Activated CD4-positive, CD25-positive, alpha-beta regulatory T cell treated with anti-CD3 and anti-CD28 coated beads, Interleukin-2, amount 50 U/mL, for 16 hours (primary cell): ENCODE measurements around the gene BCCIP.

Experiments
- DNase-seq: peaks from one replicate; pipeline ENCODE4 v3.0.0-alpha.2; 2020; ENCODE audit warnings: low read depth, low spot score

Gene BCCIP

DNA sequence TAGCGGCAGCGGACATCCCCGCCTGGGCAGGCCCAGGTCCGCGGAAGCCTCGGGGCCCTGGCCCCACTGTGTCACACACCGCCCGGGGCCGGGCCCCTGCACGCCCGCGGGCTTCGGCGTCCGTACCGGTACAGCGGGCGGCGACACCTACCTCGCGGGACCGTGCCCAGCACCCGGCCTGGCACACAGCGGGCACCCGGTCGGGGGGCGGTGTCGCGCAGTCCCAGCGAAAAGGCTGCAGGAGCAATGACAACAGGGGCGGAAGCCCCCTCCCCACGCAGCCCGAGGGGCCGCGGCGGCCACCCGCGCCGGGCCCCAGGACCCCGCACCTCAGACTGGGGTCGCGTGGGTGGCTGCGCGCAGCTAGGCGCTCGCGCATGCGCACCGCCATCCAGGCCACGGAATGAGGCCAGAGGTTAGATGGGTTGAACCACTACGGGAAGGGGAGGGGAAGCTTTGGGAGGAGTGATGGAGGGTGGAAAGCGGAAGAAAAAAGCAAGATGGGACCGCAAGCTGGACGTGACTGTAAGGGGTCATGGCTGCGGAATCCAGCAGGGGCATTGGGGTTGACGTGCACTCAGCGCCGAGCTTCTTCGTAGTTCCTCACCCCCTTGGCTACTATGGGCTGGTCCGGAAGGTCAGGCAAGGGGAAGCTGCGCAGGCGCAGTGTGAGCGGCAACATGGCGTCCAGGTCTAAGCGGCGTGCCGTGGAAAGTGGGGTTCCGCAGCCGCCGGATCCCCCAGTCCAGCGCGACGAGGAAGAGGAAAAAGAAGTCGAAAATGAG is at the start of gene BCCIP, which contains the start of gene UROS:
Gene BCCIP, plus strand, starts transcription at position 669 of the 785 bp plus-strand sequence. Its CDS starts 12 bp downstream, at position 681.
Gene UROS, minus strand, starts transcription at position 381 of the 785 bp plus-strand sequence. CDS start 6,759 bp downstream, outside the sequence.
- DNase-seq, result peak; percentile 83

DNA sequence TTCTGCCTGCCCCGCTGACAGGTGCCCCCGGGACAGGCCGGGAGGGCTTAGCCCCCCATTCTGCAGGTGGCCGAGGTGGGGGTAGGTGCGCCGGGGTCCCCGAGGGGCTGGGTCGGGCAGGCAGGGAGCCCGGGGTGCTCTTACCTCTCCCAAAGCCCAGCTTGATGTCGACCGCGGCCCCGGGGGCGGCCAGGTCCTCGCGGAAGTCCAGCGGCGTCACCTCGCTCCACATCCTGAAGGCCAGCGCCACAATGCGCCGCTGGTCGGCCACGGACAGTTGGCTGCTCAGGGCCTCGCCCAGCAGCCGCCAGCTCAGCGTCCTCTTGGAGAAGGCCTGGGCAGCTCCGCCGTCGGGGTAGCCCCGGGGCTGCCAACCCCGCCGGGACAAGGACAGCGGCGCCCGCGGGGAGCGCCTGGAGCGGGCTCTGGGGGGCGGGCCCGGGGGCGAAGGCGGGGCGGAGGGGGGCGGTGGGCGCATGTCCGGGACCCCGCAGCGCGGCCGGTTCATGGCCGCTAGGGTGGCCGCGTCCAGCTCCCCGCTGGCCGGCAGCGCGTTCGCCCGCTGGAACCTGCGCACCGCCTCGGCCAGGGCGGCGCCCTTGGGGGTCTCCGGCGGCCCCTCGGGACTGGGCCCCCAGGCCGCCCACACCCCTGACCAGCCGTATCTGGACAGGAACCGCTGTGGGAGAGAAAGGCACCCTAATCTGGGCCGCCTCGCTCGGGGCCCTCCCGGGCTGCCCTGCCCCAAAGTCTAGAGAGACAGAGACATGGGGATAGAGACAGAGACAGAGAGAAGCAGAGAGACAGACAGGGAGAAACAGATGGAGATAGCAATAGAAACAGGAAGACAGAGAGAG is 49.4 kb upstream of the BCCIP start:
- DNase-seq, result no peak

DNA sequence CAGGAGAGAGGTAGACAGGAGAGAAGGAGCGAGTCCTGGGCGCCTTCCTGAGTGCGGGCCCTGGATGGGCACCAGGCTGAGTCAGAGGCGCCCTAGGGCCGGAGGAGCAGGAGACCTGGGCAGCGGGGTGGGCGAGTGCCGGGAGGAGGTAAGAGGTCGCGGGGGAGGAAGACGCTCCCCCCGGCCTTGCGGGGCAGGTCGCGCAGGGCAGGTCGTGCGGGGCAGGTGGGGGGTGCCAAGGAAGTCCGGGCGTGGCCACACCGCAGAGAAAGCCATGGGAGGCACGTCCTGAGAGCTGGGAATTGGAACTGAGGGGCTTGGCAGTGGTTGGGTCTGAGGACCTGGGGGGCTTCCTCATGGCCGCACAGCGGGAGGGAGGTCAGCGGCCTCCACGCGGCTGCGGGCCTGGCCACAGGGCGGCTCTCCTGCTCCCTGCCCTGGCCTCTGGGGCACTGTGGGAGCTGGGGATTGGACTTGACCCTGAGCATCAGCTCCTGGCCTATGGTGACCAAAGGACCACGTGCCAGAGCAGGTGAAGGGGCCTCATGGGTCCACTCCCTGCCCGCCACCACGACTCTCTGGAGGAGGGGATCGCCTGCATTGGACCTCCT is 48.7 kb upstream of the BCCIP start:
- DNase-seq, result no peak

DNA sequence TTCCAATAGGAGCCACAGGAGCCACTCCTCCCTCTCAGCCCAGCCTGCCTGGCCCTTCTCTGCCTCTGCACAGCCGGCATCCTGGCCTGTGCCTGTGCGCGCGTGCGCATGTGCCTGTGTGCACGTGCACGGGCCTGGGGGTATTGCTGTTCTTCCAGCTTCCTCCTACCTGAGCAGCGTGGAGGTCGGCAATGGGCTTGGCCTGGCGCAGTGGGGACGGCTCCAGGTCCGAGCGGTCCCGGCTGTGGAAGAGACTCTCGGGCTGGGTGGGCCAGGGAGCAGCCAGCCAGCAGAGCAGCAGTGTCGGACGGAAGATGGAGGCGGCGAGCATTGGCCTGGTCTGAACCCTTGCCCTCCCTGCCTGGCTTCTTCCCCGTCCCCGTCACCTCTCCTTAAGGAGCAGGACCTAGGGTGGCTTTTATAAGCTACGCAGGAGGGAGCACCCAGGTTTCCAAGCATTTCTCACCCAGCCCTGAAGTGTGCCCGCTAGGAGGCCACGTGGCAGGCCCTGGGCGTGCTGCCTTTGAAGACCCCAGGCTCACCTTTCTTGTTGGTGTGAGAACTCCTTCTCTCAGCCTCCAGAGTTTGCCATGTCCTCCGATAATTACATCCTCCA is 47.7 kb upstream of the BCCIP start, which contains the start of gene MMP21:
Gene MMP21, minus strand, starts transcription at position 331 of the 616 bp plus-strand sequence. Its CDS starts 0 bp downstream, at position 331.
- DNase-seq, result no peak

DNA sequence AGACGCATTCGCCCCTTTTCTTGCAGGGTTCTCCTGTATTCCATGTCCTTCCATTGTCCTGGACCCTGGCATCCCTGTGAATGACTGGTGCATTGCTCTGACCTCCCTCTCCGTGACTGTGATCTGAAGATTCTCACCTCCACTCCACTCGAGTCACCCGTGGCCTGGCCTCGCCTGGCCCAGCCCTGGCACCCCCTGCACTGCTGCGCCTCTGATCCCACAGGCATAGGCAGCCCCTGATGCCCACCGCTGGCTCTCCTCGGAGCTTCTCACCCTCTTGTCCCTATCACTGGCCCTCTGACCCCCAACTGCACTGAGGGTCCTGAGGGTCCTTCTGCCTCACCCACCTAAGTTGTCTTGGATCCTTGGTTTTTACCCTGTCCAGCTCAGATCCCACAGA is 45.5 kb upstream of the BCCIP start:
- no peak for DNase-seq

DNA sequence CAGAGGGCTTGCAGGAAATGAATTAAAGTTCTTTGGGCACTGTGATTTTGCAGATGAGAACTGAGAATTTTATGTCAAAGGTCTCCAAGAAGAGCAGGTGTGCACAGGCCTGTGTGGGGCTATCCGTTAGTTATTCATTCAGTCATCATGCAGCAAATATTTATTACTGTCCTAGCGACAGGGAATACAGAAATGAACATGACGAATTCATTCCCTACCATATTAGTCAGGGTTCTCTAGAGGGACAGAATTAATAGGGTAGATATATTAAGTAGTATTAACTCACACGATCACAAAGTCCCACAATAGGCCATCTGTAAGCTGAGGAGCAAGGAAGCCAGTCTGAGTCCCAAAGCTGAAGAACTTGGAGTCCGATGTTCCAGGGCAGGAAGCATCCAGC is 44.8 kb upstream of the BCCIP start:
- no peak for DNase-seq

DNA sequence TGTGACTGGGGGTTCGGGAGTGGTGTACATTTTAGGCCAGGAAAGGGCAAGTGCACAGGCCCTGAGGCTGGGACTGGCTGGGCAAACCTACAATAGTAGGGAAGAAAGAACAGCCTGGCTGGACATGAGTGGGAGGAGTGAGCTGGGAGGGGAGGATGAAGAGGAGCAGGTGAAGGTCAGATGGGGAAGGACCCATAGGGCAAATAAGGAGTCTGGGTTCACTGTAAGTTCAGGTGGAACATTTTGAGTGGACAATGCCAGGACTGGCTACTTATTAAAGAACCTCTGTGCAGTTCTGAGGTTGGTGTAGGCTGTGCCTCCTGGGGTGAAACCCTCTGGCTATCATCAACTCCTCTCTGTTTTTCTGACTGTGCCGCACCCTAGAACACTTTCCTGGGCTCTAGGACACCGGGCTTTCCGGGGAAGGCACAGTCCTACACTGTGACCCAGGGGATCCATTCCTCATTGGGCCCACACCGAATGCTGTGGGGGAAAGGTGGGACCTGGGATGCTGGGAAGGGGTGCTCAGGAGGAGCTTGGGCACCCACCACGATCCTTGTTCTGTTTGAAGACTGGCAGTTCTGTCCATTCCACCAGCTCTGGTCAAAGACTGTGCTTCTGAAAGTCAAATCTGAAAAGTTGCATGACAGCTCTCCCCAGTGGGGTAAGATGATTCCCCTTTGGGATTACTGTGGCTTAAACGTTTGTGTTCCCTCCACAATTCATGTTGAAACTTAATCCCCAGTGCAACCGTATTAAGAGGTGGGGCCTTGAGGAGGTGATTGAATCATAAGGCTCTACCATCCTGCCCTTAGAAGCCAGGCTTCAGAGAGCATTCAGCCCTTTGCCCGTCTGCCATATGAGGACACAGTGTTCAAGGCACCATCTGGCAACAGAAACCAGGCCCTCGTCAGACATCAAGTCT is 43.7 kb upstream of the BCCIP start:
- no peak for DNase-seq

DNA sequence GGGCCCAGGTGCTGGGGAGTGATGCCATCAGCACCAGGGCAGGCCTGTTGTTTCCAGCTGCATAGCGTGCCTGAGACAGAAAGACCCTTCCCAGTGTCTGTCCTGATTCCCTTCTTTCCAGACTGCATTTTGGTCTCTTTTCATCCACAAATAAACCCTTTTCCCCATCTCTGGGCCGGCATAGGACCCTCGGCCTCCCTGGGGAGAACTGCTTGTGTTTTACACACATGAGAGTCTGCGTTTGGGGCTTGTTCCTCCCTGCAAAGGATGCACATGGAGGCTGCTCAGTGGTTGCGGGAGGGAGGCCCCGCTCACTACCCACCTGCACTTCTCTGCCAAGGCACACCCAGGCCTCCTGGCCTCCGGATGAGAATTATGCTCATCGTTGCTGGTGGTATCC is 42.0 kb upstream of the BCCIP start:
- no peak for DNase-seq

DNA sequence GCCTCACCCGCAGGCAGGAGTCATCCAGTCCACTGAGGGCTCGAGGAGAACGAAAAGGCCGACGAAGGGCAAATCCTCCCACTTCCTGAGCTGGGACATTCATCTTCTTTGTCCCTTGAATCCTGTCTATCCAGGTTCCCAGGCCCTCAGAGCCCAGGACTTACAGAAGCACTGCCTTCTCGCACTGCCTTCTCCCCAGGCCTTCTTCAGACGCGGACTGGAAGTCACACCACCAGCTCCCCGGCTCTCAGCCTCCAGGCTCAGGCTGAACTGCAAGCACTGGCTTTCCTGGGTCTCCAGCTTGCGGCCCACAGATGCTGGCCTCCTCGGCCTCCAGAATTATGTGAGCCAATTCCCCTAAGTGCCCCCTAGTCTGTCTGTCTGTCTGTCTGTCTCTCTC is 41.3 kb upstream of the BCCIP start:
- DNase-seq, result no peak

DNA sequence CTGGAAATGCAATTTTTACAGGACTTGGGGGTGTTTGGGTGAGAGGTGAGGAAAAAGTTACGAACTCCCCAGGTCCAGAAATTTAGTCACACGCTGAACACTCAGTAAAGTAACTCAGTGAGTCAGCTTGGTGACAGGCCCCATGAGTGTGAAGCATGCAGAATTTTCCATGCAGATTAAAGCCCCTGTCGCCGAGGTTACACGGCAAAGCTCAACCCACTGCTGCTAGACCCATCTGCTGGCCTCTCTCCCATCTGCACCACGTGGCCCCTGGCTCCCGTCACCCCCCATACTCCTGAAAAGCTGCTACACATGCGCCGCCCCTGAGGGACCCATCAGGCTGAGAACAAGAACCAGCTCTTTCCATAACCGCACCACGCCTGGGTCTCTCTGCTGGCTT is 40.7 kb upstream of the BCCIP start:
- DNase-seq, result no peak

DNA sequence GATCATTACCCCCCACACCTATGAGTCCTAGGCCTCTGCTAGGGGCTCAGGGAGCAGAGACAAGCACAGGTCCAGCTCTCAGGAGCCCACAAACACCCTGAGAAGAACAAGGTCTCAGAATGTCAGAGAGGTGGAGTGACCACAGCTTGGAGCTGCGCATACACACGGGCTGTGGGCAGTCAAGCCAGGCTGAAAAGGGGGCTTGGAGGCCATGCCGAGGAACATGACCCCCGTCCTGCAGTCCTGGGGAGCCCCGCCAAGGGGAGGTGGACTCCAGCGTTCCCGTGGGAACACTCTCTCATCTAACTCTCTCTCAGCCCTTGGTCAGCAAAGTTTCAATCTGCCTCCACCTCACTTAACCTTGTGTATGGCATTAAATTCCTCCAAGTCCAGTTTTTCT is 39.9 kb upstream of the BCCIP start:
- DNase-seq, result no peak

DNA sequence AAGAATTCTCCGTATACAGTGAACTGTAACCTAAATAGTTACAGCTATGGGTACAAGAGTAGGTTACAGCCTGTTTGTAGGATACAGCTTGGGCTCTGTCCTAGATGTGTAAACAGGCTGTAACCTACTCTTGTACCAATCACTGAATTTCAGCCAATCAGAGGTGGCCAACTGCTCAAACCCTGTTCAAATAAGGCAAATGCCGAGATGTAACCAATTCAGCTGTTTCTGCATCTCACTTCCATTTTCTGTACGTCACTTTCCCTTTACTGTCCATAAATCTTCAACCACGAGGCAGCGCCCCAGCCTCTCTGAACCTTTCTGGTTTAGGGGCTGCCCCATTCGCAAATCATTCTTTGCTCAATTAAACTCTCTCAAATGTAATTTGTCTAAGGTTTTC is 39.4 kb upstream of the BCCIP start:
- no peak for DNase-seq

DNA sequence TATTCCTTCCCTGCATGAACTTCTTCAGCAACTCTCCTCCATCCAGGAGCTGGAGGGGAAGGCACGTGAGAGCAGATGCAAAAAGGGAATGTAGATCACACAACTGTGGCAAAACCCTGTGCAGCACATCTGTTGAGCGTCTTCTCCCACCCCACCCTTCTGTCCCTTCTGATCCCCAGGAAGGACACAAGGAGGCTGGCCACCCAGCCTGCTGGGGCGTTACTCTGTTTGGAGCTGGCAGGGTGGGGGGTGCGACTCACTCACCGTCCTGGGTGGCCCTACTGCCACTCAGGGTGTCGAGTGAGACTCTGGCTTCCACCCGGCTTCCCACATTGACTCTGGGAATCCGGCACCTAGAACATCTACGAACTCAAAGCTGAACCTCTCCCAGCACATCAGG is 37.6 kb upstream of the BCCIP start:
- DNase-seq, result no peak

DNA sequence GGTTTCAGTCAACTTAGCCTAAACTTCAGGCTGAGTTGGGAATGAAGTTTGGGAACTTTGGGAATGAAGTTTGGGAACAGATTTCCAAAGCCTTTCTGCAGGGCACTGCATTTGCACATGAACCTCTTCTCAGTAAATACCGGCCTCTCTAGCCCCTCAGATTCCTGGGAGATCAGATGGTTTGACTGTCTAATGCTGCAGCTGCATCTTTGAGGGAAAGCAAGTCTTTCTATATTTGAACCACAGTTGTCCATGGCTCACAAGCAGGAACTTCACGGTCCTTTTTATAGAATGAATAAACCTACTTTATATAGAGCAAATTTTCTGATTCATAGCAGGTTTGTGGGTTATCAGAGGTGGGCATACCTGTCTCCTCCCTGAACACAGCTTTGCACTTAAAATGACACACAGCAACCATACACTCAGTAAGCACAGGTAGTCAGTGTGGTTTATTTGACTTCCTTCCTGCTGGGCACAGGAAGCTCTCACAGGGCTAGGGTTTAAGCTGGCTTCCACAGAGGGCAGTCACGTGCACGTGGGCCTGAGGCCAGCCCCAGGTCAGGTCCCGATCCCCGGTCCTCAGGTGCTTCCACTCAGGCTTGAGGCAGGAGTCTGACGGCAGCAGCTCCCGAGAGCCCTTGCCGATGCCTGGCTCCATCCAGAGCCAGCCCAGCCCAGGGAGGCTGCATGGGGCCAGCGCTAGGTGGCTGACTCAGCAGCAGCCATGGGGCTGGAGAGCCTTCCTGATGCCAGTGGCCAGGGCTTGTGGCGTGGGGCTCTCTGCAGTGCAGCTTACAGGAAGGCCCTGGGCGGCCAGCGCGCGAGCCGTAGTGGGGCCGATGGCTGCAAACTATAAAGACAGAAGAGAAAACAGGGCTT is 35.0 kb upstream of the BCCIP start:
- no peak for DNase-seq

DNA sequence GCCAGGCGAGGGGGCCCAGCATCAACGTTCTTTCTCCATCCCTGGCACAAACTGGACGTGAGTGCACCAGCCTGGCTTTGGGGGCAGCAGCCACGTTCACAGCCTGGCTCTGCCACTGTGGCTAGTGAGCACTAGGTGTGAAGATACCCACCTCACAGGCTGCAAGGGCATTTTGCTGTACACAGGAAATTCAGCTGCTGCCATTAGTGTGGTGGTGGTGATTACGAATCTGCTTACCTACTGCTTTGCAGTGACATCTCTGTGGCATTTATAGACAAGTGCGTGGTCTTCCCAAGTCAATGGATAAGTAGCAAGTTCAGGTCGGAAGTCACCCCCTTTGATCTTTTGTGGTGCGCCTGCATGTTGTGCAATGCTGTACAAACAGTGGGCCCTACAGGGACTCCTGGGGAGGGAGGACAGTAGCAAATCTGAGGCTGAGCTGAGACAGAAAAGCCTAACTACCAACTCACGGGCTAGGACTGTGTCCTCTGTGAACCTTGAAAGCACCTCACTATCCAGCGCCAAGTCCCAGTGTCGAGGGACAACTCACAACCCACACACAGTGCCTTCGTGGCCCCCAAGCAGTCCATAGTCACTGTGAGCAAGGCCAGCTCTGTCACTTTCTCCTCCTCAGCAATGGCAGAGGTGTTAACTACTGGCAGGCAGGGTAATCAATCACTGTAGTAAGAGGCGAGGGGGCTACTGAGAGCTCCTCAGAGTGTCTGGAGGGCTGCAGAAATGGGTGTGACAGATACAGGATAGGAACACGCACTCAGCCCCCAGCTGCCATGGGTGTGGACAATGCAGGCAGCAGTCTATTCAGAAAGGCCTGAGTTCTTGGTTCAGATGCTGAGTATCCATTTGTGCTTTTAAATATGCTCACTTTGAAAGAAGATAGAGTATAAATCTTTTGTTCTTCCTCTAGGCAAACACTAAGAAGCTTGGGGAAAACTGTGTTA is 30.7 kb upstream of the BCCIP start:
- no peak for DNase-seq

DNA sequence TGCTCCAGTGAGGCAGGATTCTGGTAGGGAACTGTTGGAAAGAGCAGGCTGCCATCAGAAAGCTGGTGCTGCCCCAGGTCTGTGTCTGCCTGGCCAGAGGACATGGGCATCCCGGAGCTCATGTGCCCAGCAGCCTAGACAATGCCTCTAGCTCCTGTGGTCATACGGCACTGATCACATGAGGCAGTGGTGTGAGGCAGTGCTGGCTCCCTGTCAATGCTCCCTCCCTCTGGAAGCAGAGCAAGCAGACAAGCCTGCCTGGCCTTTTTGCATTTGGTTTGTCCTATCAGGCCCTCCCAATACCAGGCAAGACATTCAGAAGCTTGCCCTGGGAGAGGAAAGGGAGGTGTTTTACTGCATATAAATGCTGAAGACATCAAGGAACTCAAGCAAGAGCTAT is 28.2 kb upstream of the BCCIP start:
- no peak for DNase-seq

DNA sequence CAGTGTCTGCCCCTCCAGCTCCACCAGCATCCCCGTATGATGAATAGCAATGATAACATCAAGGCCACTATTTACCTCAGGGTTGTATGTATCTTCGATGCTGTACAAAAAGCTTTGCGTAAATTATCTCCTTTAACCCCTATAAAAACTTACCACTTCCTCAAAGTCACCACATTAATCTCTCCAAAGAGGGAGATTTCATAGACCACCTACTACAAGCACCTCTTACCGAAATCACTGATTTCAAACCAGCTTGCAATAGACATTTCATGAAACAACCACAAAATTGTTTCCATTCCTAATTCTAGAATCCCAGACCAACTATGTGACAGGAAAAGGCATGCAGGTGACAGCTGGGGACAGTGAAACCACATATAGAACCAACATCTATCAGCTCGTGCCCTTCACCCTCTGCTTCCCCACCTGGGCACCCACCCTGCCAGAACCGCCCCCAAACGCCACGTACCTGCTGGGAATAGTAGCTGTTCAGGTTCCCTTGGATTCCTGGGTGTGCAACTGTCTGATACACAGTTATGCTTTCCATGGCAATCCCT is 27.6 kb upstream of the BCCIP start:
- DNase-seq, result no peak

DNA sequence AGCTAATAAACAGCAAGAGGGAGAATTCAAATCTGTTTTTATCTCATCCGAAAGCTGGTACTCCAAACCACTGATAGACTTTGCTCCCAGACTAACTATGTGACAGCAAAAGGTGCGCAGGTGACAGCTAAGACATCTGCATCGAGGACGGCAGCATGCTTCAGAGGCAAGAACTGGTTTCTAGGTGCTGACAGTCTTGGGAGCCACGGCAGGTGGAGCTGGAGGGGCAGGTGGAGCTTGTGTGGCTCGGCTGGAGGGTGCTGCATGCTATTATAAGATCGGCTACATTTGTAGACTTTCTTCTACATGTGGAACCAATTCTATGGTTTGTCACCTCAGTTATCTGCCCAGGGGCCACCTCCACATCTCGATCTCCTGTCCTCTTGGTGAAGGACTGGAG is 25.9 kb upstream of the BCCIP start:
- DNase-seq, result no peak
